Thyroid gland (tissue), 4 donors: ENCODE data around the gene PLCB3. TPM values are rescaled to one million over a fixed set of nuclear protein-coding genes. Genes with fewer than 3 reads are reported as not detected.

Experiments
- DNase-seq, 2 donors: peaks; one replicate each; pipeline ENCODE4 v3.0.0-alpha.2; 2019
- H3K27ac ChIP-seq, 3 donors: fragments of 200-600 bp; sonication (generic); 1 replicate in 2 of 3; 2 replicates in 1 of 3; pipeline ENCODE4 v1.5.1; 2016 to 2019; ENCODE audit warnings: mild to moderate bottlenecking in 1 of 3, moderate library complexity in 1 of 3
- H3K27me3 ChIP-seq: fragments of 200-600 bp; sonication (generic); one replicate; pipeline ENCODE4 v1.5.1; 2019
- H3K36me3 ChIP-seq, 2 donors: fragments of 200-600 bp; sonication (generic); one replicate each; pipeline ENCODE4 v1.5.1; 2016 to 2019
- H3K4me1 ChIP-seq, 2 donors: fragments of 200-600 bp; sonication (generic); one replicate each; pipeline ENCODE4 v1.5.1; 2017 to 2019
- H3K4me3 ChIP-seq, 3 donors: fragments of 200-600 bp; sonication (generic); replicated peaks in 1 of 3; 1 replicate in 2 of 3; 2 replicates in 1 of 3; pipeline ENCODE4 v1.5.1; 2016; ENCODE audit warnings: mild to moderate bottlenecking in 1 of 3
- H3K9me3 ChIP-seq: fragments of 200-600 bp; sonication (generic); one replicate; pipeline ENCODE4 v1.5.1; 2017
- POLR2A ChIP-seq, 2 donors: fragments of 450-650 bp; IDR thresholded peaks; one replicate each; pipeline ENCODE4 v1.6.1; 2017; ENCODE audit warnings: antibody characterized with exemption in 2 of 2, mild to moderate bottlenecking in 2 of 2, moderate library complexity in 1 of 2
- WGBS, 2 donors: methylation state at CpG; one replicate each; pipeline ENCODE4 v1.1.5; 2017; 5-methylcytosine and 5-hydroxymethylcytosine counted together
- intact Hi-C: fragments of 100-400 bp; cut with DNase I; formaldehyde crosslinking; loops from one replicate; pipeline ENCODE4 v1.15.1; 2023
- total RNA-seq, 4 donors: library from RNA; depleted of rRNA; stranded (reverse); fragments of >200 nt; gene quantifications; one replicate each; pipeline ENCODE4 v1.2.3, GENCODE V29; 2016
- TF ChIP-seq, protein P1 (sequence below), 6 experiments: fragments of 200-600 bp in 3 of 6; fragments of 450-650 bp in 3 of 6; sonication (generic) in 3 of 6; IDR thresholded peaks; one replicate each; pipeline ENCODE4 v1.5.1; 2016 to 2019; ENCODE audit warnings: antibody characterized with exemption in 6 of 6, mild to moderate bottlenecking in 2 of 6, inconsistent platforms in 1 of 6, moderate library complexity in 1 of 6

The PLCB3 gene
- total RNA-seq, 4 donors from 2014 or later: 18.8 to 39.2 (median 23.5) TPM

DNA sequence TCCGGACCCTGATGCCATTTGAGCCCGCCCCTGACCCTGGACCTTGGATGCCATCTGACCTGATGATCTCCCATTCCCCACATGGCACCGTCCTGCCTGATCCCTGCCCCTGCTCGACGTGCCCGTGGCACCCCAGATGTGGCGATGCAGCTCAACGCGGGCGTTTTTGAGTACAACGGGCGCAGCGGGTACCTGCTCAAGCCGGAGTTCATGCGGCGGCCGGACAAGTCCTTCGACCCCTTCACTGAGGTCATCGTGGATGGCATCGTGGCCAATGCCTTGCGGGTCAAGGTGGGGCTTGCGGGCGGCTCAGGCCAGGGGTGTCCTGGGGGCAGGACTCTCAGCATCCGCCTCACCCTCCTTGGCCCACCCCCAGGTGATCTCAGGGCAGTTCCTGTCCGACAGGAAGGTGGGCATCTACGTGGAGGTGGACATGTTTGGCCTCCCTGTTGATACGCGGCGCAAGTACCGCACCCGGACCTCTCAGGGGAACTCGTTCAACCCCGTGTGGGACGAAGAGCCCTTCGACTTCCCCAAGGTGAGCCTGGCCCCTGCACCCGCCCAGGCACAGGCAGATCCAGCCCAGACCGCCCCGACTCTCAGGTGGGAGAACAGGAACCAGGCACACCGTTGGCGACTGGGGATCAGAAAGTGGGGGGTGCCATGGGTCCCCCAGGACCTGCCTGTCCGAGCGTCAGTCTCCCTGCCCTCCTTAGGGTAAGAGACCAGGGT lies 11.1 kb downstream of the PLCB3 start:
- no peaks in the 10 kb centered on the region for H3K9me3 ChIP-seq
- H3K36me3 ChIP-seq: peaks cover 27 to 28% of the 10 kb centered on the region in 2 donors
- DNase-seq: no peak
- WGBS, 2 donors: 96 to 97% methylated on average over 20 to 40 of the region's 42 CpGs
- no peak for TF ChIP-seq POLR2A (IDR thresholded peaks at IDR 0.05)
- TF ChIP-seq, protein P1, sequence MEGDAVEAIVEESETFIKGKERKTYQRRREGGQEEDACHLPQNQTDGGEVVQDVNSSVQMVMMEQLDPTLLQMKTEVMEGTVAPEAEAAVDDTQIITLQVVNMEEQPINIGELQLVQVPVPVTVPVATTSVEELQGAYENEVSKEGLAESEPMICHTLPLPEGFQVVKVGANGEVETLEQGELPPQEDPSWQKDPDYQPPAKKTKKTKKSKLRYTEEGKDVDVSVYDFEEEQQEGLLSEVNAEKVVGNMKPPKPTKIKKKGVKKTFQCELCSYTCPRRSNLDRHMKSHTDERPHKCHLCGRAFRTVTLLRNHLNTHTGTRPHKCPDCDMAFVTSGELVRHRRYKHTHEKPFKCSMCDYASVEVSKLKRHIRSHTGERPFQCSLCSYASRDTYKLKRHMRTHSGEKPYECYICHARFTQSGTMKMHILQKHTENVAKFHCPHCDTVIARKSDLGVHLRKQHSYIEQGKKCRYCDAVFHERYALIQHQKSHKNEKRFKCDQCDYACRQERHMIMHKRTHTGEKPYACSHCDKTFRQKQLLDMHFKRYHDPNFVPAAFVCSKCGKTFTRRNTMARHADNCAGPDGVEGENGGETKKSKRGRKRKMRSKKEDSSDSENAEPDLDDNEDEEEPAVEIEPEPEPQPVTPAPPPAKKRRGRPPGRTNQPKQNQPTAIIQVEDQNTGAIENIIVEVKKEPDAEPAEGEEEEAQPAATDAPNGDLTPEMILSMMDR (IDR thresholded peaks at IDR 0.05): no peak
- H3K27ac ChIP-seq: no peak overlapping the region
- peaks cover 2 to 7% of the 10 kb centered on the region in 2 donors for H3K4me1 ChIP-seq
- intact Hi-C loops: no loop called here
- no peaks in the 10 kb centered on the region for H3K27me3 ChIP-seq
- no peak overlapping the region for H3K4me3 ChIP-seq

DNA sequence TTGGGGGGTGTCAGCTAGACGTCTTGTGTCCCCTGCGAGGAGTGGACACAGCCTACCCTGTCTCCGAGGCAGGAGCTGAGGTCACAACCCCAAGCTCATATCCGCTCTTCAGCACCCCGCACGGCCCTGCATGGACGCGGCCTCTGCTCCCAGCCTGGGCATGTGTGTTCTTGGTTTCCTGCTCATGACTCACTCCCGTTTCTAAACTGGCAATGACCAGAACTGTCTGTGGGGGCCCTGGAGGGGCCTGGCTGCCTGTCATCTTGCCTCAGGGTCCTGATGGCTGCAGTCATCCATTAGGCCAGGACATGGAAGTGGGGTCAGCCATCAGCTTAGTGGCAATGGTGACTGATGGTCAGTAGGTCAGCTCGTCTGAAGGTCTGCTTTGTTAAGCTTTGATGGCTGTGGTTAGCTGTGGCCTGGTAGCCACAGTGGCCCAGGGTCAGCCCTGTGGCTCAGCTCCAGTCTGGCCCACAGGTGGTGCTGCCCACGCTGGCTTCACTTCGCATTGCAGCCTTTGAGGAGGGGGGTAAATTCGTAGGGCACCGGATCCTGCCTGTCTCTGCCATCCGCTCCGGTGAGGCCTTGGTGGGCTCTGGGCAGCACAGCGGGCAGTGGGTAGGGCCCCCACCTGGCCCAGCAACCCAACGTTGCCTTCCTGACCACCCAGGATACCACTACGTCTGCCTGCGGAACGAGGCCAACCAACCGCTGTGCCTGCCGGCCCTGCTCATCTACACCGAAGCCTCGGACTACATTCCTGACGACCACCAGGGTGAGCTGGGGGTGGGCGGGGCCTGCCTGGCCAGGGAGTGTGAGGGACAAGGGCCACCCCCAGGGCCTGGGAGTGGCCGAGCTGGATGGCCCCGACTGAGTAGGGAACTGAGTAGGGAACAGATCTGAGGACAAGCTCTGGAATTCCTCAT lies 12.0 kb downstream of the PLCB3 start:
- no peak for DNase-seq
- 76 to 89% methylated on average over 17 to 19 of the region's 29 CpGs for WGBS, 2 donors
- Histone ChIP-seq H3K36me3 (peaks cover 26% of the 10 kb centered on the region in 2 donors), H3K4me1 (peaks cover 11 to 15% of the 10 kb centered on the region in 2 donors), H3K27ac (no peak overlapping the region), H3K4me3 (no peak overlapping the region), H3K9me3 (no peaks in the 10 kb centered on the region), H3K27me3 (no peaks in the 10 kb centered on the region)
- intact Hi-C loops: no loop called here
- TF ChIP-seq, protein P1 (IDR thresholded peaks at IDR 0.05): no peak
- no peak for TF ChIP-seq POLR2A (IDR thresholded peaks at IDR 0.05)

DNA sequence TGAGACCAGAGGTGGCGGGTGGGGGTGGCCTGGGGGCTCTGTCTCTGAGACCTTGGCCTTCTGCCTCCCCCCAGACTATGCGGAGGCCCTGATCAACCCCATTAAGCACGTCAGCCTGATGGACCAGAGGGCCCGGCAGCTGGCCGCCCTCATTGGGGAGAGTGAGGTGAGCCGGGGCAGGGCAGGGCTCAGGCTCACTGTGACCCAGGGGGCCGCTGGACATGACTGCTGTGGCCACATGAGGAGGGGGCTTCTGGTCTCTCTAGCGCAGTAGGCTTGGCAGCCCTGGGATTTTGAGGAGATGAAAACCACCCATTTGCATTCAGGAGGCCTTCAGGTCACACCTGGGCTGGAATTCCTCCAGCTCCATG lies 12.6 kb downstream of the PLCB3 start:
- no peak overlapping the region for H3K4me3 ChIP-seq

DNA sequence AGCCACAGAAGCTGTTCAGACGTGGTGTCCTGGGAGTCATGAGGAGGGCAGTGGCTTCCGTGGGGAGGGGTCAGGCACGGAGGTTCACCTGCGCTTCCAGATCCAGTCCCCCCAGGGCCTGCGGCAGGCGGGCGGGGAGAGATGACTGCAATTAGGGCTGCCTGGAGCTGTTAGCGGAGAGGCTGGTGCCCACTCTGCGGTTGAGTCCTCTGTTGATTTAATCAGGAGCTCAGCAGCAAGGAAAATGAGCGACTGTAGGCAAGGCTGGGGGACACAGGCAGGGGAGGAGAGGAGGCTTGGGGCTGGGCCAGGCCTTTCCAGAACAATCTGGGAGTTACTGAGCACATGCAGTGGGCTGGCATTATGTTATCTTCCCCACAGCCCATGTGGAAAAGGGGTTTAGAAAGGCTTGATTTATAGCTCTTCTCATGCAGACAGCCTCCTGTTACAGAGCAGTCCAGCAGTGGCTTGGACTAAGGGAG lies 13.1 kb downstream of the PLCB3 start:
- no peak for TF ChIP-seq POLR2A (IDR thresholded peaks at IDR 0.05)
- TF ChIP-seq, protein P1 (IDR thresholded peaks at IDR 0.05): no peak
- H3K36me3 ChIP-seq: peaks cover 16% of the 10 kb centered on the region in 2 donors
- 93 to 96% methylated on average over 10 of the region's 10 CpGs for WGBS, 2 donors
- DNase-seq: no peak
- no peaks in the 10 kb centered on the region for H3K9me3 ChIP-seq
- H3K27me3 ChIP-seq: no peaks in the 10 kb centered on the region
- peaks cover 18 to 26% of the 10 kb centered on the region in 2 donors for H3K4me1 ChIP-seq
- H3K27ac ChIP-seq: no peak overlapping the region
- intact Hi-C loops: no loop called here
- no peak overlapping the region for H3K4me3 ChIP-seq

More for the DNA sequence above, 12.6 kb downstream of the PLCB3 start:
- H3K36me3 ChIP-seq: peaks cover 20% of the 10 kb centered on the region in 2 donors
- no peaks in the 10 kb centered on the region for H3K9me3 ChIP-seq
- no peak overlapping the region for H3K27ac ChIP-seq
- no peaks in the 10 kb centered on the region for H3K27me3 ChIP-seq
- 98 to 100% methylated on average over 1 to 7 of the region's 8 CpGs for WGBS, 2 donors
- H3K4me1 ChIP-seq: peaks cover 17 to 22% of the 10 kb centered on the region in 2 donors
- TF ChIP-seq, protein P1 (IDR thresholded peaks at IDR 0.05): no peak
- TF ChIP-seq POLR2A (IDR thresholded peaks at IDR 0.05): no peak
- intact Hi-C loops: no loop called here
- DNase-seq: no peak
